ENCODE results near the gene GAPT. TPM values are rescaled to one million over a fixed set of nuclear protein-coding genes. Genes with fewer than 3 reads are reported as not detected.

The GAPT gene
- total and polyA plus RNA-seq, 11 donors: 0.09 to 1.4 (median 0.39) TPM; not detected in 3

GRCh38 chr5:58458141-58458742 lies 33.0 kb upstream of the GAPT start:
- ATAC-seq (no peak), DNase-seq (no peak)
- Histone ChIP-seq H3K36me3 (peaks cover 0 to 56% (median 49%) of the 10 kb centered on the region in 9 donors), H3K9me3 (no peaks in the 10 kb centered on the region), H3K4me1 (peaks cover 0 to 48% (median 21%) of the 10 kb centered on the region in 12 donors), H3K27ac (peak overlapping the region in 11 of 12 donors; percentile 93 to 99 (median 98)), H3K27me3 (no peaks in the 10 kb centered on the region), H3K4me3 (peak overlapping the region; percentile 59 to 97 (median 85))
- WGBS, 4 donors: 14 to 20% (median 17%) methylated on average over 7 of the region's 7 CpGs
- intact Hi-C loops (cut with DNase I): loop anchor here in 9 of 10 donors (2.0 to 10.0 kb wide), 19 partner anchors 93 to 756 kb away; no protein-coding TSS in a partner anchor
- TF ChIP-seq POLR2A (IDR thresholded peaks at IDR 0.05) (no peak), CTCF (IDR thresholded peaks at IDR 0.05) (no peak)

- 6 to 9% (median 8%) methylated on average over 9 of the region's 9 CpGs for WGBS, 4 donors
- no peak for ATAC-seq
- H3K27ac ChIP-seq: peak overlapping the region; percentile 93 to 99 (median 98)
- no peaks in the 10 kb centered on the region for H3K9me3 ChIP-seq
- H3K4me1 ChIP-seq: peaks cover 0 to 43% (median 19%) of the 10 kb centered on the region in 12 donors
- TF ChIP-seq POLR2A (IDR thresholded peaks at IDR 0.05) (no peak), CTCF (IDR thresholded peaks at IDR 0.05) (no peak)
- H3K36me3 ChIP-seq: peaks cover 0 to 50% (median 43%) of the 10 kb centered on the region in 9 donors
- H3K4me3 ChIP-seq: peak overlapping the region; percentile 59 to 97 (median 85)
- intact Hi-C loops (cut with DNase I): loop anchor here in 9 of 10 donors (2.0 to 10.0 kb wide), 19 partner anchors 94 to 756 kb away; no protein-coding TSS in a partner anchor
- DNase-seq: no peak
- no peaks in the 10 kb centered on the region for H3K27me3 ChIP-seq
Measured at GRCh38 chr5:58458743-58459145, 32.5 kb upstream of the GAPT start.

GRCh38 chr5:58459146-58460001 lies 31.9 kb upstream of the GAPT start:
- Histone ChIP-seq H3K9me3 (no peaks in the 10 kb centered on the region), H3K36me3 (peaks cover 0 to 44% (median 38%) of the 10 kb centered on the region in 9 donors), H3K4me1 (peaks cover 0 to 38% (median 17%) of the 10 kb centered on the region in 12 donors), H3K4me3 (peak overlapping the region; percentile 59 to 97 (median 85)), H3K27ac (peak overlapping the region; percentile 93 to 99 (median 98)), H3K27me3 (no peaks in the 10 kb centered on the region)
- ATAC-seq (peak in 2 of 4 donors; percentile 9 to 33), DNase-seq (peak in 4 of 5 donors; percentile 33 to 76 (median 44))
- intact Hi-C loops (cut with DNase I): loop anchor here (1.0 to 10.0 kb wide), 38 partner anchors 95 to 1555 kb away; partner anchors contain the start of gene SETD9 (in 1 of the 10)
- 0 to 1% (median 0%) methylated on average over 15 to 57 of the region's 57 CpGs for WGBS, 4 donors
- TF ChIP-seq POLR2A (IDR thresholded peaks at IDR 0.05): no peak
- TF ChIP-seq CTCF (IDR thresholded peaks at IDR 0.05): no peak

Data from heart left ventricle (tissue), 16 donors.